CD4-positive, alpha-beta T cell (primary cell): Measurements from ENCODE around the gene DYRK2. TPM values are rescaled to one million over a fixed set of nuclear protein-coding genes. Genes with fewer than 3 reads are reported as not detected.

Source experiments
- ATAC-seq: fragments of 200-7000 bp; cut with Tn5 transposase; one replicate; pipeline ENCODE4 v1.10.0; 2022; ENCODE audit warnings: mild to moderate bottlenecking; ENCODE audit not compliant: poor library complexity
- CTCF ChIA-PET: fragments of 350-600 bp; sonication (Branson Sonifier 250); formaldehyde crosslinking; loops from one replicate; lab custom pipeline; 2021; ENCODE audit warnings: antibody characterized with exemption, inconsistent platforms; lab: Charles Lee
- POLR2A ChIA-PET: fragments of 350-600 bp; sonication (Branson Sonifier 250); formaldehyde crosslinking; loops from one replicate; lab custom pipeline; 2021; ENCODE audit warnings: antibody characterized with exemption, inconsistent platforms; lab: Charles Lee
- DNase-seq, 14 experiments: peaks; one replicate each; pipeline ENCODE4 v3.0.0-alpha.2; 2013 to 2020; ENCODE audit warnings: mixed read lengths in 2 of 14
- H3K27ac ChIP-seq, 2 donors: one replicate each; pipeline versions ENCODE4 v1.5.1 to v1.7.0; 2013; ENCODE audit warnings: low read length in 2 of 2, low read depth in 1 of 2, mild to moderate bottlenecking in 1 of 2
- H3K27me3 ChIP-seq, 2 experiments: 1 replicate in 1 of 2; 2 replicates in 1 of 2; pipeline versions ENCODE4 v1.6.1 to v1.7.0; 2013; ENCODE audit warnings: low read length in 2 of 2, control low read depth in 1 of 2, mild to moderate bottlenecking in 1 of 2, moderate library complexity in 1 of 2; ENCODE audit not compliant: insufficient read depth in 2 of 2, control insufficient read depth in 1 of 2
- H3K36me3 ChIP-seq: one replicate; pipeline ENCODE4 v1.6.1; 2013; ENCODE audit warnings: low read length, control low read depth; ENCODE audit not compliant: insufficient read depth
- H3K4me1 ChIP-seq: one replicate; pipeline ENCODE4 v1.6.1; 2013; ENCODE audit warnings: low read length, control low read depth; ENCODE audit not compliant: insufficient read depth
- H3K4me3 ChIP-seq: one replicate; pipeline ENCODE4 v1.5.1; 2013; ENCODE audit warnings: mild to moderate bottlenecking, low read length, moderate library complexity
- H3K9me3 ChIP-seq, 2 experiments: 1 replicate in 1 of 2; 2 replicates in 1 of 2; pipeline versions ENCODE4 v1.6.1 to v1.7.0; 2013; ENCODE audit warnings: low read length in 2 of 2, mild to moderate bottlenecking in 2 of 2, control low read depth in 1 of 2, moderate library complexity in 1 of 2; ENCODE audit not compliant: control insufficient read depth in 1 of 2, insufficient read depth in 1 of 2
- H3K27ac Mint-ChIP-seq: one replicate; pipeline ENCODE4 v1.8.0; 2020; ENCODE audit warnings: mixed read lengths
- H3K27me3 Mint-ChIP-seq: one replicate; pipeline ENCODE4 v1.8.0; 2021; ENCODE audit warnings: mixed read lengths
- H3K36me3 Mint-ChIP-seq: one replicate; pipeline ENCODE4 v1.8.0; 2021; ENCODE audit warnings: low read depth, mixed read lengths
- H3K4me1 Mint-ChIP-seq: one replicate; pipeline ENCODE4 v1.8.0; 2021; ENCODE audit warnings: low read depth, mixed read lengths
- H3K4me3 Mint-ChIP-seq: one replicate; pipeline ENCODE4 v1.8.0; 2020; ENCODE audit warnings: mild to moderate bottlenecking, mixed read lengths
- H3K9me3 Mint-ChIP-seq: one replicate; pipeline ENCODE4 v1.8.0; 2020; ENCODE audit warnings: mixed read lengths
- intact Hi-C, 2 experiments: fragments of 100-400 bp; cut with DNase I in 1 of 2; cut with micrococcal nuclease in 1 of 2; formaldehyde crosslinking; loops; one replicate each; pipeline versions ENCODE4 v1.15.1 to v1.9.0; 2023 to 2025; cut with DNase I, micrococcal nuclease
- total RNA-seq, 174 experiments: library from RNA in 2 of 174; stranded (reverse) in 2 of 174; gene quantifications; one replicate each; pipeline ENCODE4 v1.2.3 and lab custom pipeline; 2021 to 2026
- TF ChIP-seq, protein P1 (sequence below): fragments of 200-600 bp; IDR thresholded peaks from one replicate; pipeline ENCODE4 v1.8.0; 2022; ENCODE audit warnings: antibody characterized with exemption, mild to moderate bottlenecking

Gene DYRK2
- total RNA-seq, 2 experiments from 2014 or later, result 123 to 135 TPM

GRCh38 chr12:67649570-67650387, 1.2 kb downstream of the DYRK2 start:
- CTCF ChIA-PET, result interaction anchor here (1.3 to 4.5 kb wide), 3 partner anchors 12 to 59 kb away, joined by 4 to 29 read pairs (median 4); no protein-coding TSS in a partner anchor
- Histone ChIP-seq H3K27ac (peak overlapping the region; percentile 6 to 85), H3K4me1 (peaks cover 42% of the 10 kb centered on the region), H3K36me3 (peaks cover 28% of the 10 kb centered on the region), H3K27me3 (no peaks in the 10 kb centered on the region), H3K9me3 (no peaks in the 10 kb centered on the region), H3K4me3 (peak overlapping the region; percentile 72)
- intact Hi-C loops, result loop anchor here (2.0 to 5.0 kb wide), 9 partner anchors 49 to 382 kb away; partner anchors contain the start of gene CAND1 (in 2 of the 2)
- POLR2A ChIA-PET, result interaction anchor here (0.7 to 10.3 kb wide), 22 partner anchors 10 to 509 kb away, joined by 3 to 275 read pairs (median 5); partner anchors contain the start of gene CAND1
- peak; percentile 14 to 58 (median 30) for DNase-seq
- Mint-ChIP-seq H3K27ac (peak overlapping the region; percentile 94), H3K36me3 (peaks cover 48% of the 10 kb centered on the region), H3K9me3 (no peaks in the 10 kb centered on the region), H3K27me3 (no peaks in the 10 kb centered on the region), H3K4me3 (peak overlapping the region; percentile 95), H3K4me1 (peaks cover 51% of the 10 kb centered on the region)
- TF ChIP-seq, protein P1, sequence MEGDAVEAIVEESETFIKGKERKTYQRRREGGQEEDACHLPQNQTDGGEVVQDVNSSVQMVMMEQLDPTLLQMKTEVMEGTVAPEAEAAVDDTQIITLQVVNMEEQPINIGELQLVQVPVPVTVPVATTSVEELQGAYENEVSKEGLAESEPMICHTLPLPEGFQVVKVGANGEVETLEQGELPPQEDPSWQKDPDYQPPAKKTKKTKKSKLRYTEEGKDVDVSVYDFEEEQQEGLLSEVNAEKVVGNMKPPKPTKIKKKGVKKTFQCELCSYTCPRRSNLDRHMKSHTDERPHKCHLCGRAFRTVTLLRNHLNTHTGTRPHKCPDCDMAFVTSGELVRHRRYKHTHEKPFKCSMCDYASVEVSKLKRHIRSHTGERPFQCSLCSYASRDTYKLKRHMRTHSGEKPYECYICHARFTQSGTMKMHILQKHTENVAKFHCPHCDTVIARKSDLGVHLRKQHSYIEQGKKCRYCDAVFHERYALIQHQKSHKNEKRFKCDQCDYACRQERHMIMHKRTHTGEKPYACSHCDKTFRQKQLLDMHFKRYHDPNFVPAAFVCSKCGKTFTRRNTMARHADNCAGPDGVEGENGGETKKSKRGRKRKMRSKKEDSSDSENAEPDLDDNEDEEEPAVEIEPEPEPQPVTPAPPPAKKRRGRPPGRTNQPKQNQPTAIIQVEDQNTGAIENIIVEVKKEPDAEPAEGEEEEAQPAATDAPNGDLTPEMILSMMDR, result no peak
- peak; percentile 13 for ATAC-seq

DNA sequence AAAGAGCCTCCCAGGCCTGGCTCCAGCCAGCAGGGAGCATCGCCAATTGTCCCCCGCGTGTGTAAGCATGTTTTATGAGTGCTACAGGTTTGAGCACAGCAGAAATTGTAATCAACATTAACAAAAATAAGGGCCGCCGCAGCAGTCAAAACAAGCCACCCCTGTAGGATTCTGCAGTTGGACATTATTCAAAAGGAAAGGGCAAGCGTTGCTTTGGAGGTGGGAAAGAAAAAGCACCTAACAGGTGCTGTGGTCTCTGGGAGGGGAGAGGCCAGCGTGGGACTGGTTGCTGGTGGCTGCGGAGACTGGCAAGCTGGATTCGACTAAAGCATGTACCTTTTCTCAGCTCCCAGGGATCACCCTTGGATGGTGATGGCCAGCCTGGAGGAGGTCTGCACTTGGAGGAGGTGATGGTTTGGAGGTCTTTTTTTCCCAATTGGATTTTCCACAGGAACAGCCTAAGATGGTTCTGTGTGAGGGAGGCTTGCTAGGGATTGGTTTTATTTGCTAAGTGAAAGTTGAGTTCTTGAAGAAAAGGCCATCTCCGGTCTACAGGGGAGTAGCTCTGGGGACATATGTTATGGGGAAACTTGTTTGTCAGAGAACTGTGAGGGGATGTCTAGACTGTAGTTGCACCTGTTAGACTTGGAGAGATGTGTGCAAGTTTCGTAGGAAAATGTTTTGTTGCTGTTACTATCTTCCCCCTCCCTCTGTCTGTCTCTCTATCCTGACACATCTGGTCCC, 2.0 kb downstream of the DYRK2 start:
- CTCF ChIA-PET, result interaction anchor here (0.8 to 1.8 kb wide), 2 partner anchors 20 to 60 kb away, joined by 3 to 4 read pairs; no protein-coding TSS in a partner anchor
- Histone ChIP-seq H3K4me3 (peak overlapping the region; percentile 72), H3K27me3 (no peaks in the 10 kb centered on the region), H3K9me3 (no peaks in the 10 kb centered on the region), H3K4me1 (peaks cover 46% of the 10 kb centered on the region), H3K27ac (peak overlapping the region; percentile 6 to 85), H3K36me3 (peaks cover 35% of the 10 kb centered on the region)
- Mint-ChIP-seq H3K4me3 (peak overlapping the region; percentile 95), H3K36me3 (peaks cover 56% of the 10 kb centered on the region), H3K27ac (peak overlapping the region; percentile 94), H3K4me1 (peaks cover 59% of the 10 kb centered on the region), H3K27me3 (no peaks in the 10 kb centered on the region), H3K9me3 (no peaks in the 10 kb centered on the region)
- TF ChIP-seq, protein P1, result no peak
- intact Hi-C loops, result loop anchor here (1.0 to 5.0 kb wide), 10 partner anchors 48 to 383 kb away; partner anchors contain the start of gene CAND1 (in 2 of the 2)
- peak in 4 of 14 experiments; percentile 21 to 42 (median 32) for DNase-seq
- POLR2A ChIA-PET, result interaction anchor here (0.7 to 10.3 kb wide), 16 partner anchors 18 to 508 kb away, joined by 3 to 275 read pairs (median 5); partner anchors contain the start of gene CAND1
- peak; percentile 16 for ATAC-seq
